Activated naive CD4-positive, alpha-beta T cell (primary cell): ENCODE results near the gene ALS2CL.

Experiments used
- DNase-seq, 4 experiments: peaks; one replicate each; lab custom pipeline; 2025; lab: John Stamatoyannopoulos, UW

ALS2CL gene

GRCh38 chr3:46716461-46717441 is 23.3 kb upstream of the ALS2CL start:
- DNase-seq = no peak

GRCh38 chr3:46715507-46716175 is 22.2 kb upstream of the ALS2CL start:
- no peak for DNase-seq

DNA sequence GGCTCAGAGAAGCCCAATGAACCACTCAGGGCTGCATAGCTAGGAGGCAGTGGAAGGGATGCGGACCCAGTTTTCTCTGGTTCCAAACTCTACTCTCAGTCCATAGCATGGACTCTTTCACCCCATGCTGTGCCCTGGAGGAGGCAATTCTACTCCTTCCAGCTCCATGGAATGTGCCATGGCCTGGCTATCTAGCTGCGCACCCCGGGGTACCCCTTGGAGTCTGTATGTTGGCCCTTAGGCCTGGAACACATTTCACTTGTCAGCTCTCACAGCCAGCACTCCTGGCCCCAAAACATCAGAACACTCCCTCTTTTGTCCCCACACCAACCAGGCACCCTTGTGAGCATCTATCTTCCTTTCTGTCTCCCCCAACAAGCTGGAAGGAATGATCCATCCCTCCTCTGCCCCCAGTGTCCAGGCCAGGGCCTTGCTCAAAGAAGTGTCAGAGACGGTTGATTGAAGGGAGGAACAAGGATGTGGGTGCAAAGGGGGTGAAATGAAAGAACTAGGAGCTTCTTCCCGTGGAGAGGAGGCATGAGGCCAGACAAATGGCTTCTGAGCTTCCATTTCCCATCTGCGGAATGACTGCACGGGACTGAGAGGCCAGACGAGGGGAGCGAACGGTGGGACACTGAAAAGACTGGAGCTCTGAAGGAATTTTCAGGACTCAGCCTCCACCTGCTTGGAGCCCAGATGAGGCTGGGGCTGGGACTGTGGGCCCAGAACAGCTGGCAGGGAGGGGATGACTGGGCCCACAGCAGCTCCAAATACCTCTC is 21.4 kb upstream of the ALS2CL start:
- DNase-seq = no peak

DNA sequence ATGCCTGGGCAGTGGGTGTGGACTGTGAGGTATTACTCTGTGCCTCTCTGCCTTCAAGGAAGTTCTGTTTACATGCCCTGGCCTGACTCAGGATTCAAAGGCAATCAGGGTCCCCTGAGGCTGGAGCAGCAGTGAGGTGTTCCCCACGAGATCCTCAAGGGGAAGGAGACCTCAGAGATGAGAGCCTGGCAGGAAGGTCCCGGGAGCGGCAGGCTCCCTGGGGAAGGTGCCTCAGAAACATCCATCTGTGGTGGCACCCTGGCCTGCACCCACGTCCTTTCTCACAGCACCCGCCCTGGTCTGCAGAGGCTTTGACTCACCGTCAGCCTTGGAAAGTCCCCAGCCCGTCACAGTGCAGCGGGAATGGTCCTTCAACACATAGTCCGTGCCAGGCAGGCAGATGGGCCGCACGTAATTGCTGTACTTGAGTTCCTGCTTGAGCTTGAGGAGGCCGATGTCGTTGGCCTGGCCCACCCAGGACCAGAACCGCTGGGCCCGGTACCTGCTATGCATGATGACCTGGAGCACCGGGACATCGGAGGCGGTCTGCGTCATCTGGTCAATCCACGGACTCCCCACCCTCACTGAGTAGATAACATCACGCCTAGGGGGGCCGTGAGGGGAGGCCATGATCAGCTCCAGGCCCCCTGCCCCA is 20.5 kb upstream of the ALS2CL start:
- no peak for DNase-seq

DNA sequence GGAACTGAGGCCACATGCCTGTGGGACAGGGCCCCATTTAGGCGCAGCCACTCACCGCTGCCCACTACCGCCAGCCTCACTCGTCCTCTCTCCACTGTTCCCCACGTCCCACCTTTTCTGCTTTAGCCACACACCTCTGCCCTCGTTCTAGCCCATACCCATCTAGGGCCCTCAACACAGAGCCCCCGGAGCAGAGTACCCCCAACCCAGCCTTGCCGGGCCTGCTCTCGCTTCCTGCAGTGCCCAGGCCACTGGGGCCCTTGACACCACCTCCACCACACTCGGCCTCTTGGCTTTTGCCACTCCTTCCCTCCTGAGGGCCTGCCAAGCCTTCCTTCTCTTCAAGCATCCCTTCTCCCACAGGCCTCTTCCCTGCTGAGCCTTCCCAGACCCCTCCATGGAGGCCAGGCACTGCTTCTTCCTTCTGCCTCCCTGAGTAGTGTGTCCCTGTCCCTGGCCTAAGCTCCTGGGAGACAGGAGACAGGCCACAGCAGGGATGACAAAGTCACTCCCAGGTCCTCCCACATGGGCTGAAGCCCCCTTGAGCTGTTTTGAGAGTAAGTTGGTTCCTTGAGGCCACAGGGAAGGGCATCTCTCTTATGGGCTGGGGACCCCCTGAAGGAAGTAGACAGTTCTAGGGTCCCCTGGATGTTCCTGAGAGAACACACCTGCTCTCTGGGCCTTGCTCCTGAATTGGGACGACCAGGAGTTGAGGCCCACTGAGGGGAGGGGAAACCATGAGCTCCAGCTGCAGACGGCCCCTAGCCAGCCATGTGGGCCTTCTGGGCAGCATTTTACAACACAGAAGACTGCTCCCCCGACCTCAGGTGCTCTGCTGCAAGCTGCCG is 19.8 kb upstream of the ALS2CL start:
- no peak for DNase-seq

DNA sequence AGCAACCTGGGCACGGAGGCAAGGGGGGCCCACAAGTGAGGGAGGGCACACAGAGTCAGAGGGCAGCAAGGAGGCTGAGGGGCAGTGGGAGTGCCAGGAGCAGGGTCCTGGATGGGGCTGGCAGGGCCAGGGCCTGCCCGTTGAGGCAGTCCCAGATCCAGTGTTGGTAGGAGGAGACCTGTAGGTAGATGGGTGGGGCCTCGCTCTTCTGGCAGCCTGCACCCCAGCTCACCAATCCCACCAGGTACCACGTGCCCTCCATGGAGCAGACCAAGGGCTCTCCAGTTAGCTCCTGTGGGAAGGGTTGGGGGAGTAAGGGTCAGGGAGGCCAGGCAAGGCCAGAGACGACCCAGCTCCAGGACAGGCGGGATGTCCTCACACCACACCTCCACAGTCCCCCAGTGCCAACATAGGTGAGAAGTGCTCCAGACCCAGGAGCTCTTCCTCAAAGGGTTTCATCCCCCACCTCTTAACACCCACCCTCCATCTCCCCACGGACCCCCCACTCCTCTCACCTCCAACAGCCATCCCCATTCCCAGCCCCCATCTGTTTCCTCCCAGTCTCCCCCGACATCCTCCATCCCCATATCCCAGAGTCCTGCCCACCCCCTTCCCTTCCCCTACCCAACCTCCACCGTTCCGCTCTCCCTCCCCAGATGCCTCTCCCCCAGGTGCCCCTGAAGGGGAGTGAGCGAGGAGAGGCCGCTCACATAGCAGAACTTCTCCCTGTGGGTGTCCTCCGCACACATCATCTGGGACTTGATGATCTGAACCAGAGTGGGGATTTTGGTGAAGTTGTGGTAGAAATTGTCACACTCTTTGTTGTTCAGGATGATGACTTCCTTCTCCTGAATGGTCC is 18.9 kb upstream of the ALS2CL start:
- DNase-seq = no peak

- DNase-seq = no peak
Observed at GRCh38 chr3:46711760-46712159, 18.3 kb upstream of the ALS2CL start.

DNA sequence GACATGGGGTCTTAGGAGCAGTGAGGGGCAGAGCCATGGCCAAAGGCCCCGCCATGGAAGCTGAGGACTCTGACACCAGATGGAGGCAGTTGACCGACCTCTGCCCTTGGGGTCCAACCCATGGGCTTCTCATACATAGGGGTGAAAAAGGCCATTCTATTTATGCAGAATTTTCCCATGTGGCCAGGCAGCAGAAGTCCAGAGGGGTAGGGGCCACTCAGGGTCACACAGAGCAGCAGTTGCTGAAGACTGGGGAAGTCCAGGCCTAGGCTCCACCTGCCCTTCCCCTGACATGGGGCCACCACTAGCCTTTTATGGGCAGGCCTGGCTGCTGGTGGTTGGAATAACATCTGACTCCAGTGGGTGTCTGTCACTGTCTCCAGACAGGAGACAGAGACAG is 17.8 kb upstream of the ALS2CL start:
- DNase-seq = no peak

DNA sequence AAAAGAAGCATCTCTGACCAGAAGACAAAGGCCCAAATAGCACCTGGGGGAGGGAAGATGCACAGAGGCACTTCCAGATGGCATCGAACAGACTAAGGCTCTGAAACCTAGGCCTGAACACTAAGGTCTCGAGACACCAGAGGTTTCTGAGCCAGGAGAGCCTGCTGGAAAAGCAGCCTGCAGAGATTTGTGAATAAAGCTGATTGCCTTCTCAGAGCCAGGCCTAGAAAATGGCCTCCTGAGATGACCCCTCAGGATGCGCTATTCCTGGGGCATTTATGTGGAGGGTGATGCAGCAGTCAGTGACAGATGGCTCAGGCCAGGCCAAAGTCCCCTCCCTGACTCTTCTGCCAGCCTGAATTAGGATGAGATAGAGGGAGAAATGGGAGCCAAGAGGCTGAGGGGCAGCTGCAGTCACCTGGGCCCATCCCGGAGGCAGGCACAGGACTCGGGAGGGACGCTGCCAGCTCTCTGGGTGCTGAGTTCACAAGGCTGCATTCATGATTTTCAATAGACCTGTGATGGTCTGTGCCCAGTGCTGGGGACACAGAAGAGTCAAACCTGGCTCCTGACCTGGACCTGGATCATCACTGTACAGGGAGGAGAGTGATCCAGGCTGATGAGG is 17.3 kb upstream of the ALS2CL start:
- no peak for DNase-seq

GRCh38 chr3:46710229-46710628 is 16.8 kb upstream of the ALS2CL start:
- DNase-seq = no peak

GRCh38 chr3:46709721-46710120 is 16.2 kb upstream of the ALS2CL start:
- no peak for DNase-seq

GRCh38 chr3:46709157-46709654 is 15.7 kb upstream of the ALS2CL start:
- DNase-seq = no peak

DNA sequence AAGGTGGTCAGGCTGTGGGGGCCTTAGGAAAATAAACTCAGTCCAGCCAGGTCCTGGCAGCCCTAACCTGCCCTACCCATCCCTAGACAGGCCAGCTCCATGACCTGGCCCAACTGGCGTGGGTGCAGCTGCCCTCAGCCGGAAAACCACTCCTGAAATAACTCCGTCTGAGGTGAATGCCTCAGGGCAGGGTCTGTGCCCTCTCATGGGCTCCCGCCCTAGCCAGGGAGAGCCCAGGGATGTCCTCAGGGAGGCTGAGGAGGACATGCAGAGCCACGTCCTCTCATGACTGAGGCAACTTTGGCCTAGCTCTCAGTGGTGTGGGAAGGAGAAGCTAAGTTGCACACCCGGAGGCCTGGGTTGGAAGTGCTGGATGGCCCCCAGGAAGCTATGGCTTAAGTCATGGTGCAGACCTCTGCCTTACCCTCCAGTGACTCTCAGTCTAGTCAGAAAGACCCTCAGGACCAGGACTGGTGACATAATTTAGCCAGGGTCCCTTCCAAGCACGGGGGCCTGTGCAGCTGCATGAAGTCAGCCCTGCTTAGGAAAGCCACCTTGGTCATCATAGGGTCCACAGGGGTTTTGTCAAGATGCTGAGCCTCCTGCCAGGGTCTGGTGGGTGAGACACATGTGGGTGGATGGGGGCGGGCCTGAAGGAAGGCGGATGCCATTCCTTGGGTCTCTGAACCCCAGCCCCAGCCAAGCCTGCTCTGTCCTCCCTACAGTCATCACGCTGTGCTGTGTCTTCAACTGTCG is 15.1 kb upstream of the ALS2CL start:
- no peak for DNase-seq

DNA sequence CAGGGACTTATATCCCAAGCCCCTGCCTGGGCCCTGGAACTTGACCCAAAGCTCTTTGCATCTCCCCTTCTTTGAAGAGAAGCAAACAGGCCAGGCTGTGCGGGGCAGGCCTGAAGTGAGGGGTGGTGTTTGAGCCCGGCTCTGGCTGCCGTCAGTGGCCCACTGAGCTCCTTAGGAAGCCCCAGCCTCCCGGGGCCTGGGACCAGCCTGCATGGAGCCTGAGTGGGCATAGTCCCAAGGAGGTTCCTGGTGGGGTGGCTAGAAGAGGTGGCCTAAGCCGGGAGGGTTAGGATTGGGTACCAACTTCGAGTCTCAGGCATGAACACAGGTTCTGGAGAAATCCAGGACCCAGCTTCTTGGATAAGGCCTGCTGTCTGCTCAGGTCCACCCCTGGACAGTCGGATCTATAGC is 14.1 kb upstream of the ALS2CL start:
- no peak for DNase-seq

DNA sequence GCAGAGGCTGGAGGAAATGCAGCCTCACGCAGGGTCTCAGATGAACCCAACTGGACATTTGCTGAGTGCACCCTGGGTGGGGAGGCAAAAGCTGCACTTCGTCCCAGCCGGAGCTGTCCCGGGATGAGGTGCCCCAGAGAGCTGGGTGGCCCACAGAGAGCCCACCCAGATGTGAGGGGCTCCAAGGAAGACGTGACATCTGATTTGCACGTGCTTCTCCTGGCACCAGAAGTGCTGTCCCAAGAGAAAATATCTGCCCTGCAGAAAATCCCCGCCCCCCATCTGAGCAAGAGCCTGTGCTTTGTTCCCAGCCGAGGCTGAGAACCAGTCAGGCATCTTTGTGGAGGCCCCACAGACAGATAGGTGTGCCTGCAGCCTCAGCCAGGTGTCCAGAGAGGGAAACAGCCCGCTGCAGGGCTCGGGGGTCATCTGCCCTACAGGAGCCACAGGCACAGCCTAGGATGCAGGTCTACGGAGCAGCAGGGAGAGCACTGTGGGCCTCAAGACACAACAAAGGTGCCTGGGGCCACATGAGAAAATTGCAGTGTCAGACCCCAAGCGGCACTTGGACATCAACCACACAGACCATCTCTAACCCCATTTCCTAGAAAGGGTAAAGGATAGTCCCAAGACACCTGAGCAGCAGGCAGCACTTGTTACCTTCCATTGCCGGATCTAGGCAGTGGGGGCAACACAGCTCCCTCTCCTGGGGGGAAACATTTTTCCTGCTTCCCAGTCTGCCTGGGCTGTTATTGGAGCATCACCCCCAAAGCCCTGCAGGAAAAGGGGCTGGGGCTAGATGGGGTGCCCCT is 13.5 kb upstream of the ALS2CL start:
- no peak for DNase-seq

DNA sequence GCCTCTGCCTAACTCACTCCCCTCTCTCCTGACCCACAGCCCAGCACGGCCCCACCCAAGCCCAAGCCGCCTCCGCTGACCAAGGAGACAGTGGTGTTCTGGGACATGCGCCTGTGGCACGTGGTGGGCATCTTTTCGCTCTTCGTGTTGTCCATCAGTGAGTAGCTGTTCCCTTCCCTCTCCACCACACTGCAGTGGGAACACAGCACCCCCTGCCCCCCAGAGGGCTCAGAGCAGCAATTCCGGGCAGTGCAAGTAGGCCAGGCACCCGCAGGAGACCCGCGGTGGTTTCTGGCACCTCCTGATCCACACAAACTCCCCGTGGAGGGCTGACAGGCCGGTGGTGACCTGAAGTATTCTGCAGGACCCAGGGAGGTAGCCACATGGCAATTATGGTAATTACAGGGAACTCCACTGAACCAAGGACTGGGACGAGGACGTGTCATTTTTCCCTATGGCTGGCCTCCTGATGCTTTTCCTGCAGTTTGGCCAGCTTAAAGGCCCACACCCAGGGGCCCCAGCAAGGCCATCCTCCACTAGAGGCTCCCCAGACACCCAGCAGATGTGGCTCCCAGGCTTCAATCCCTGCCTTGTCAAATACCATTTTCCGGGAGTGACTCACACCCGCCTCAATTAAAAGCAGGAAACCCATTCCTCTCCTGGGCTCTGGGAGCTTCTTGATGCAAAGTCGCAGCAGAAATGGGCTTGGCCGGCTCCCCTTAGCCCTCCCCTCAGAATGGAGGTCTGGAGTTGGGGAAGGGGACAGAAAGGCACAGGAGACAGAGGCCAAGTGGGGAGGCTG is 12.5 kb upstream of the ALS2CL start:
- no peak for DNase-seq

- DNase-seq = peak in 3 of 4 experiments; percentile 29 to 50 (median 46)
Observed at GRCh38 chr3:46705022-46705530, 11.6 kb upstream of the ALS2CL start.
